Panc1 (cell line): ENCODE measurements around the gene C11orf98. TPM values are rescaled to one million over a fixed set of nuclear protein-coding genes. Genes with fewer than 3 reads are reported as not detected.
"Not testable (repeated sequence)": the region's sequence is repeated elsewhere in the genome, so short reads cannot be mapped to it uniquely, and the experiment has no call there.

Source experiments
- ATAC-seq: fragments of 200-7000 bp; cut with Tn5 transposase; 2 replicates; pipeline ENCODE4 v1.9.1; 2020; ENCODE audit warnings: mild to moderate bottlenecking, moderate library complexity
- BruUV-seq: library from RNA; stranded (reverse); fragments of 400-500 nt; replicated peaks from 2 replicates; lab custom pipeline; 2021; lab: Mats Ljungman, UMichigan
- CTCF ChIA-PET: fragments of 300-600 bp; sonication (Branson Sonifier 250); formaldehyde crosslinking; loops from one replicate; lab custom pipeline; 2022; ENCODE audit warnings: antibody characterized with exemption; lab: Charles Lee
- POLR2A ChIA-PET: fragments of 300-600 bp; sonication (Branson Sonifier 250); formaldehyde crosslinking; loops from one replicate; lab custom pipeline; 2022; ENCODE audit warnings: antibody characterized with exemption; lab: Charles Lee
- DNase-seq: peaks from one replicate; pipeline ENCODE4 v3.0.0-alpha.2; 2010; ENCODE audit warnings: low read depth, low spot score
- H3K27ac ChIP-seq: 2 replicates; pipeline ENCODE4 v1.5.1; 2011; ENCODE audit warnings: mild to moderate bottlenecking, low read length, inconsistent platforms
- H3K27me3 ChIP-seq: fragments of 200-500 bp; sonication (Bioruptor generic); 2 replicates; pipeline ENCODE4 v1.6.0; 2014; ENCODE audit warnings: low read length, inconsistent platforms; ENCODE audit not compliant: control insufficient read depth, insufficient read depth
- H3K36me3 ChIP-seq: fragments of 200-500 bp; sonication (Bioruptor generic); 2 replicates; pipeline ENCODE4 v1.5.1; 2014; ENCODE audit warnings: inconsistent platforms, mild to moderate bottlenecking, low read length, moderate library complexity; ENCODE audit not compliant: control insufficient read depth, insufficient read depth
- H3K4me1 ChIP-seq: 2 replicates; pipeline ENCODE4 v1.5.1; 2011; ENCODE audit warnings: inconsistent platforms, mild to moderate bottlenecking, low read length, moderate library complexity; ENCODE audit not compliant: control insufficient read depth, insufficient read depth
- H3K4me3 ChIP-seq, 2 experiments: 2 replicates each; pipeline ENCODE4 v1.5.1; 2011 to 2012; ENCODE audit warnings: low read depth in 2 of 2, low read length in 2 of 2, mild to moderate bottlenecking in 2 of 2, inconsistent platforms in 1 of 2, moderate library complexity in 1 of 2
- H3K9me3 ChIP-seq: fragments of 200-500 bp; sonication (Bioruptor generic); 2 replicates; pipeline ENCODE4 v1.5.1; 2014; ENCODE audit warnings: low read depth, mild to moderate bottlenecking, inconsistent platforms, low read length, moderate library complexity; ENCODE audit not compliant: control insufficient read depth, insufficient read depth
- CTCF ChIP-seq: fragments of 450-650 bp; IDR thresholded peaks from 2 replicates; pipeline ENCODE4 v1.5.1; 2017; ENCODE audit warnings: mild to moderate bottlenecking
- POLR2AphosphoS5 ChIP-seq: IDR thresholded peaks from 2 replicates; pipeline ENCODE4 v1.6.1; 2012; ENCODE audit warnings: mild to moderate bottlenecking, low read depth, low read length, moderate library complexity
- SIN3A ChIP-seq: IDR thresholded peaks from 2 replicates; pipeline ENCODE4 v1.6.1; 2012; ENCODE audit warnings: low read depth, mild to moderate bottlenecking, low read length, moderate library complexity, borderline replicate concordance; ENCODE audit not compliant: insufficient read depth
- TCF7L2 ChIP-seq: IDR thresholded peaks from 2 replicates; pipeline ENCODE4 v1.6.1; 2011; ENCODE audit warnings: mild to moderate bottlenecking, low read depth, low read length, inconsistent platforms
- in situ Hi-C: cut with HindIII; loops from 2 replicates; pipeline ENCODE4 v1.10.0; 2016; ENCODE audit warnings: low sequenced_read_pairs, low pct_unique_long_range_greater_than_20kb
- intact Hi-C: fragments of 100-400 bp; cut with micrococcal nuclease; formaldehyde crosslinking; loops from one replicate; pipeline ENCODE4 v1.10.0; 2022; ENCODE audit not compliant: unreplicated experiment
- total RNA-seq: library from RNA; stranded (reverse); gene quantifications from one replicate; pipeline ENCODE4 v1.2.1, GENCODE V29; 2021; ENCODE audit not compliant: unreplicated experiment
- TF ChIP-seq, protein P1 (sequence below), 2 experiments: IDR thresholded peaks; 2 replicates each; pipeline ENCODE4 v1.6.1; 2011 to 2012; ENCODE audit warnings: low read depth in 2 of 2, control low read depth in 1 of 2, low read length in 1 of 2, mild to moderate bottlenecking in 1 of 2, moderate library complexity in 1 of 2; ENCODE audit not compliant: insufficient read depth in 1 of 2

The C11orf98 gene
- total RNA-seq, 1 experiment from 2014 or later: 96.7 TPM

DNA sequence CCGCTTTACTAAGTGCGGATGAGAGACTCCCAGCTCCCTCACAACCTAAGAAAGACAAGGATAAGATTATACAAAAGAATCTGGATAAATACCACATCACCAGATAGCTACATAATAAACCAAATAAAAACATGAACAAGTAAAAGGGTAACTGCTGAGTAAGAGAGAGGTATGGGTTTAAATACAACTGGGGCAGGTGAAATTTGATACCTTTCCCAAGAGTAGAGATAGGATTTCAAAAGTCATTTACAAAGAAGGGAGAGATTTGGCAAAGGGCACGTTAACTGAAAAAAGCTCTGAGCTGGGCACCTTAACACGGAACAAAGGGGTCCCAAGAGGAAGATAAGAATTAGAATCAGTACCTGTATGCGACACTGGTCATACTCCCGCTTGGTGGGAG is 12.1 kb upstream of the C11orf98 start:
- Histone ChIP-seq H3K4me1 (peaks cover 19% of the 10 kb centered on the region), H3K36me3 (no peaks in the 10 kb centered on the region; the same call in 1 of the 2 replicates), H3K4me3 (no peak overlapping the region; a peak in 1 of 4 replicates), H3K9me3 (no peaks in the 10 kb centered on the region), H3K27ac (no peak overlapping the region), H3K27me3 (no peaks in the 10 kb centered on the region)
- BruUV-seq: no TSS peak
- ChIA-PET POLR2A (interaction anchor here (1.4 kb wide), 1 partner anchor 10 kb away, joined by 4 read pairs; no protein-coding TSS in a partner anchor), CTCF (no interaction called here)
- TF ChIP-seq POLR2AphosphoS5: no peak
- TF ChIP-seq CTCF: no peak
- no peak for TF ChIP-seq TCF7L2
- TF ChIP-seq, protein P1, sequence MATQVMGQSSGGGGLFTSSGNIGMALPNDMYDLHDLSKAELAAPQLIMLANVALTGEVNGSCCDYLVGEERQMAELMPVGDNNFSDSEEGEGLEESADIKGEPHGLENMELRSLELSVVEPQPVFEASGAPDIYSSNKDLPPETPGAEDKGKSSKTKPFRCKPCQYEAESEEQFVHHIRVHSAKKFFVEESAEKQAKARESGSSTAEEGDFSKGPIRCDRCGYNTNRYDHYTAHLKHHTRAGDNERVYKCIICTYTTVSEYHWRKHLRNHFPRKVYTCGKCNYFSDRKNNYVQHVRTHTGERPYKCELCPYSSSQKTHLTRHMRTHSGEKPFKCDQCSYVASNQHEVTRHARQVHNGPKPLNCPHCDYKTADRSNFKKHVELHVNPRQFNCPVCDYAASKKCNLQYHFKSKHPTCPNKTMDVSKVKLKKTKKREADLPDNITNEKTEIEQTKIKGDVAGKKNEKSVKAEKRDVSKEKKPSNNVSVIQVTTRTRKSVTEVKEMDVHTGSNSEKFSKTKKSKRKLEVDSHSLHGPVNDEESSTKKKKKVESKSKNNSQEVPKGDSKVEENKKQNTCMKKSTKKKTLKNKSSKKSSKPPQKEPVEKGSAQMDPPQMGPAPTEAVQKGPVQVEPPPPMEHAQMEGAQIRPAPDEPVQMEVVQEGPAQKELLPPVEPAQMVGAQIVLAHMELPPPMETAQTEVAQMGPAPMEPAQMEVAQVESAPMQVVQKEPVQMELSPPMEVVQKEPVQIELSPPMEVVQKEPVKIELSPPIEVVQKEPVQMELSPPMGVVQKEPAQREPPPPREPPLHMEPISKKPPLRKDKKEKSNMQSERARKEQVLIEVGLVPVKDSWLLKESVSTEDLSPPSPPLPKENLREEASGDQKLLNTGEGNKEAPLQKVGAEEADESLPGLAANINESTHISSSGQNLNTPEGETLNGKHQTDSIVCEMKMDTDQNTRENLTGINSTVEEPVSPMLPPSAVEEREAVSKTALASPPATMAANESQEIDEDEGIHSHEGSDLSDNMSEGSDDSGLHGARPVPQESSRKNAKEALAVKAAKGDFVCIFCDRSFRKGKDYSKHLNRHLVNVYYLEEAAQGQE (IDR thresholded peaks at IDR 0.05; ENCODE audit: insufficient read depth in 1 of 2, low read depth in 2 of 2, low read length in 1 of 2): no peak
- TF ChIP-seq SIN3A: no peak
- intact Hi-C loops: no loop called here
- no peak for ATAC-seq
- in situ Hi-C loops: no loop called here
- DNase-seq: no peak

DNA sequence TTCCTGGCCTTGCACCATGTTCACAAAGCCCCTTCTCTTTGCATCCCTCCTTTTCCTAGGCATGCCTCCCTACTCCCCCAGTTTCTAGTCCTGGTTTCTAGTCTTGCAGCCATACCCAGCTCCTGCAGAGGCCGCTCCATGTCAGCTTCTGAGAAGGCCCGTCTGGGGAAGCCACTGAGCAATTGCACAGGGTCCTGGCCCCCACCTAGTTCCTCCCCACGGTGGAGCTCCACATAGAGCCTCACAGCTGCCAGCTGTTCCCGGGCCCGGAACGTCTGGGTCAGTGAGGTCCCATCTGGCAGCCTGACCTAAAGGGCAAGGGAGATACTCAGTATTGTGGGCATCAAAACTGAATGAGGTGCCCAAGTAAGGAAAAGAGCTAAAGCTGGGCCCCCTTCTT is 11.7 kb upstream of the C11orf98 start:
- Histone ChIP-seq H3K9me3 (no peaks in the 10 kb centered on the region), H3K36me3 (no peaks in the 10 kb centered on the region; the same call in 1 of the 2 replicates), H3K4me3 (no peak overlapping the region), H3K27me3 (no peaks in the 10 kb centered on the region), H3K4me1 (peaks cover 19% of the 10 kb centered on the region), H3K27ac (no peak overlapping the region)
- ChIA-PET POLR2A (interaction anchor here (1.4 kb wide), 1 partner anchor 10 kb away, joined by 4 read pairs; no protein-coding TSS in a partner anchor), CTCF (no interaction called here)
- no TSS peak for BruUV-seq
- intact Hi-C loops: no loop called here
- DNase-seq (no peak), ATAC-seq (no peak)
- TF ChIP-seq CTCF (no peak), SIN3A (no peak), TCF7L2 (no peak), POLR2AphosphoS5 (no peak)
- TF ChIP-seq, protein P1 (IDR thresholded peaks at IDR 0.05; ENCODE audit: insufficient read depth in 1 of 2, low read depth in 2 of 2, low read length in 1 of 2): no peak
- in situ Hi-C loops: no loop called here

DNA sequence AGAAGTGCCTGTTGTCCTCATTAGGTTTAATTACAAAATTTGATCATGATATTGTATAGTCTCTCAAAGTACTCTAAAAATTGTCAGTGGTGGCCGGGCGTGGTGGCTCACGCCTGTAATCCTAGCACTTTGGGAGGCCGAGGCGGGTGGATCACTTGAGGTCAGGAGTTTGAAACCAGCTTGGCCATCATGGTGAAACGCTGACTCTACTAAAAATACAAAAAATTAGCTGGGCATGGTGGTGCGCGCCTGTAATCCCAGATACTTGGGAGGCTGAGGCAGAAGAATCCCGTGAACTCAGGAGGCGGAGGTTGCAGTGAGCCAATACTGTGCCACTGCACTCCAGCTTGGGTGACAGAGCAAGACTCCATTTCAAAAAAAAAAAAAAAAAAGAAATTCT is 10.4 kb upstream of the C11orf98 start:
- CTCF ChIA-PET, H3K36me3 ChIP-seq, H3K27ac ChIP-seq, BruUV-seq, ATAC-seq, H3K27me3 ChIP-seq, in situ Hi-C loops, DNase-seq, intact Hi-C loops, H3K4me3 ChIP-seq, H3K9me3 ChIP-seq: not testable (repeated sequence)
- H3K4me1 ChIP-seq: peaks cover 19% of the 10 kb centered on the region
- POLR2A ChIA-PET: interaction anchor here (0.6 kb wide), 1 partner anchor 8 kb away, joined by 3 read pairs; no protein-coding TSS in a partner anchor
